ENCODE measurements around the gene ZBTB39.
A peak's percentile ranks its signal among the peaks of the same experiment; 100 is the strongest.
"Not testable (repeated sequence)": the region's sequence is repeated elsewhere in the genome, so short reads cannot be mapped to it uniquely, and the experiment has no call there.

The ZBTB39 gene

GRCh38 chr12:57001448-57001906, 4.9 kb downstream of the ZBTB39 start:
- DNase-seq (ENCODE audit: low spot score): peak; percentile 40

GRCh38 chr12:57000393-57000792, 6.0 kb downstream of the ZBTB39 start:
- DNase-seq (ENCODE audit: low spot score): no peak

- DNase-seq (ENCODE audit: low spot score): no peak
Observed at GRCh38 chr12:56999456-56999855, 6.9 kb downstream of the ZBTB39 start.

- no peak for DNase-seq (ENCODE audit: low spot score)
Observed at GRCh38 chr12:56998981-56999380, 7.4 kb downstream of the ZBTB39 start.

GRCh38 chr12:56998316-56998715, 8.0 kb downstream of the ZBTB39 start:
- DNase-seq (ENCODE audit: low spot score): no peak

GRCh38 chr12:56996793-56997545, 9.4 kb downstream of the ZBTB39 start:
- no peak for DNase-seq (ENCODE audit: low spot score)

- no peak for DNase-seq (ENCODE audit: low spot score)
Observed at GRCh38 chr12:56995930-56996496, 10.3 kb downstream of the ZBTB39 start.

GRCh38 chr12:56995201-56995929, 11.0 kb downstream of the ZBTB39 start:
- no peak for DNase-seq (ENCODE audit: low spot score)

- no peak for DNase-seq (ENCODE audit: low spot score)
Observed at GRCh38 chr12:56994231-56994746, 12.1 kb downstream of the ZBTB39 start.

GRCh38 chr12:56993346-56993745, 13.0 kb downstream of the ZBTB39 start:
- no peak for DNase-seq (ENCODE audit: low spot score)

- DNase-seq (ENCODE audit: low spot score): no peak
Observed at GRCh38 chr12:56991319-56992246, 14.8 kb downstream of the ZBTB39 start.

- no peak for DNase-seq (ENCODE audit: low spot score)
Observed at GRCh38 chr12:56990648-56991318, 15.6 kb downstream of the ZBTB39 start.

GRCh38 chr12:56989861-56990610, 16.3 kb downstream of the ZBTB39 start:
- no peak for DNase-seq (ENCODE audit: low spot score)

- DNase-seq (ENCODE audit: low spot score): no peak
Observed at GRCh38 chr12:56988207-56988739, 18.1 kb downstream of the ZBTB39 start.

GRCh38 chr12:56987551-56988053, 18.7 kb downstream of the ZBTB39 start:
- peak; percentile 70 for DNase-seq (ENCODE audit: low spot score)

GRCh38 chr12:56987011-56987410, 19.3 kb downstream of the ZBTB39 start:
- DNase-seq (ENCODE audit: low spot score): no peak

GRCh38 chr12:56985714-56986113, 20.6 kb downstream of the ZBTB39 start:
- DNase-seq (ENCODE audit: low spot score): peak; percentile 94

GRCh38 chr12:56983386-56983785, 23.0 kb downstream of the ZBTB39 start:
- DNase-seq (ENCODE audit: low spot score): no peak

GRCh38 chr12:56982578-56983236, 23.6 kb downstream of the ZBTB39 start:
- DNase-seq (ENCODE audit: low spot score): not testable (repeated sequence)
